OCI-M2 (cell line): ENCODE measurements around the gene TTC7B.

Experiments used
- DNase-seq: peaks from one replicate; lab custom pipeline; 2025; ENCODE audit not compliant: unreplicated experiment; lab: John Stamatoyannopoulos, UW

TTC7B gene

DNA sequence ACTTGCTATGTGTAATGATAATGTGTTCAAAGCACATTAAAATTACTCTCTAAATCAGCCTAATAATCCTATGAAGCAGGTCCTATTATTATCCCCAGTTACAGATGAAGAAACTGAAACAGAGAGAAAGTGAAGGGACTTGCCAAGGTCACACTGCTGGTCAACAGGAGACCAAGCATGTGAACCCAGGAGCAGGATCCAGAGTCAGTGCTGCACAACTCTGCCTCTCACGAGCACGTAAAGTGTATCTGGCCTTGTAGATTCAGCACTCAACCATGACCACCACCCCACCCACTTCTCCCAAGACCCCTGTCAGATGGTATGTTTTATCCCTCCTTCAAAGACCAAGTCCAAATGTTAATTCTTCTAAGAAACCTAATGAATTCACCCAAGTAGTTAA, 100.7 kb downstream of the TTC7B start:
- no peak for DNase-seq

DNA sequence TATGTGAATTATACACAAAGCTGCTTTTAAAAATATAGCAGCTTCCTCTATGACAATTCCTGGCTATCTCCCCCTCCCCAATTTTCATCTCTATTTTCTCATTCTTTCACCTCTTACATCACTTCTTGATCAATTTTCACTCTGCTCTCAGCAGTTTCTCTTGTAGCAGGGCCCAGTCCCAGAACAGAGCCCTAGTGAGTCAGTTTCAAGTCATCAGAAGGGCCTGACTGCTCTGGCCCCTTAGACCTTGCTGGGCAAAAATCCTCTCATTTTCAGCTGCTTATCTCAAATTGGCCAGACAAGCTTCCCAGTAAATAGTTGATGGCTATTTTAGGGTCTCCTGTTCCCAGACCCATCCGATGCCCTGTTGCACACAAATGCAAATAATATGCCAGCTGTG, 101.4 kb downstream of the TTC7B start:
- no peak for DNase-seq

DNA sequence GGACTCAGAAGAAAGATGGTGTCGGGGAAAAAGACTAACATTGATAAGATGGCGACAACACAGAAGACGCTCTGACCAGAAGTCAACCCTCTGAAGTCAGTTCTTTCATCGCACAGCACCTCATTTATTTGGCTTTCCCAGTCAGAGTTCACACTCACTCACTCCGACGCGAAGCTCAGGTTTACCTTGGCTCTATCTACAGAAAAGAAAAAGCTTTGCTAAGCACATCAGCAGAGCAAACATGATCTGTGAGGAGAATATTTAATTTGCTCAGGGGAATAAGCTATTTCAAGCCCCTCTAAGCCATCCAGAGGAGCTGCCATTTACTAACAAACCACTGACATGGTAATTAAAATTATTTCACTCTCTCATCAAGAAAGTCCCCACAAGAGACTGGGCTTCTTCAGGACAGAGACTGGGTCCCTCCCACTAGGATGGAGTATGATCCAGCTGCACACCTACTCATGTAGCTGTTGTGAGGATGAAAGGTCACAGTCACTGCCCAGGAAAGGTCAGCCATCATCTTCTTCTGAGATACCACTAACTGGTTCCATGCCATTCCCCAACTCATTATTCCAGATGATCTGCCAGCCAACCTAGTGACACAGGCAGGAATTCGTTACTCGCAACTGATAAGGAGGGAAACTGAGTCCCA, 111.4 kb downstream of the TTC7B start:
- no peak for DNase-seq

DNA sequence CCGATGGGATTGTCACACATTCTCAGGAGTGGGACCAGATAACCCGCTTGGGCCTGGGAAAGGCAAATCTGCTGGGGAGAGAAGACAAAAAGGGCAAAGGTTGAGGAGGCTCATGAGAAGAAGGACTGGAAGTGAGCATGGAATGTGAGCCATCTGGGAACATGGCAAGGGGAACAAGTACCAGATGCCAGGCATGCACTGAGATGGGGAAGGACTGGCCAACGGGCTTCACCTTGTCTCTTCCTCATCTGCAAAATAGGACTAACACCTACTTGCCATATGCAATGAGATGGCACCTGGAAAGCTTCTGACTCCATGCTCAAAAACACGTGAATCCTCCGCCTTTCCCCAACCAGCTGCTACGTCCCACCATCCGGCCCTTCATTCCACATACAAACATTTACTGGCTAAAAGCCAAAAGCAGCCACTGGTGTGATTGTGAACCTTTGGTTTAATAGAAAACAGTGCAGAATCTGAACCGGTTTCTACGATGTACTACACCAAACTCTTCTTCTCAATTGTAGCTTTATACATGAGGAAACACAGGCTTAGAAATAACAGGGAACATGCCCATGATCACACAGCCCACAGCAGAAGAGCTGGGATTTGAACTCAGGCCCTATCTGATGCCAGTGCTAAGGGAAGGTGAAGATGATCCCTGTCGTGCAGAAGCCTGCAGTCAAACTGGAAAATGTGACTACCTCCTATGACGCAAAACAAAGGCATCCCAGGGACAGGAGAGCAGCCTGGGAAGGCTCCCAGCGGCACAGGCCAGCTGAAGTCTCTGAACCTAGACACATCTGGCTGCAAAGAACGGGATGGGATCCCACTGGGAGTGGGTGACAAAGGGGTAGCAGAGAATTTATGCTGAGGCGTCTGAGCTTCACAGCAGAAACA, 112.1 kb downstream of the TTC7B start:
- DNase-seq, result no peak

DNA sequence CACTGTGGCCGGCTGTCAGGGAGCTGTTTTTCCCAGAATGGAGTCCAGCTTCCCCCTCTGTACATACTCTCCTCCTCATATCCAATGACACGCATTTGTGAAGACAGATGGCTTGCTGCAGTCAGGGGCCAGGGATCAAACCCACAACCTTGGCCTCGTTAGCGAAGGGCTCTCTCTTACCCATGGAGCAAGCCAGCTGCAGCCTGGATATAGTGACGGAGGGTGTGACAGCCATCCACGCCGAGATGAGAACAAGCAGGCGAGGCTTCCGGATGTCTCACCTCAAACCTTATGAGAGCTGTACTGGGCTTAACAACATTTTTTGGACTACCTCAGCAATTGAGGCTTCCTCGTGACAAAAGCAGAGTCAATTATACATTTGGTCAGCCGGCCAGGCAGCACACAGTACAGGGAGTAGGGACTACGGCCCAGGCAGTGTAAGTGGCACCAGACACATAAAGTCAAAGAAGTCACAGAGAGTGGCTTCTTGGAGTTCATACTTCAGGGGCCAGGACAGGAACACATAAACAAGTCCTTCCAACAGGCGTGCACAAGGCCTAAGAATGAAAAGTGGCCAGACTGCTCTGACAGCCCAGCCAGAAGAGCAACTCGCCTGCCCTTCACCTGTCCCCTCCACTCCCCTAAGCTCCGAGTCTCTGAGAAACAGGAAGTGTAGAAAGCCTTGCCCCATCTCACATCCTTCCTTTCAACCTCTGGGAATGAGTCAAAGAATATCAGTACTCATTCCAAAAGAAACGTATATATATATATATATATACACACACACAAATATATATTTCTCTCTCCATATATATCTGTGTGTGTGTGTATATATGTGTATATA, 115.1 kb downstream of the TTC7B start:
- DNase-seq, result no peak

DNA sequence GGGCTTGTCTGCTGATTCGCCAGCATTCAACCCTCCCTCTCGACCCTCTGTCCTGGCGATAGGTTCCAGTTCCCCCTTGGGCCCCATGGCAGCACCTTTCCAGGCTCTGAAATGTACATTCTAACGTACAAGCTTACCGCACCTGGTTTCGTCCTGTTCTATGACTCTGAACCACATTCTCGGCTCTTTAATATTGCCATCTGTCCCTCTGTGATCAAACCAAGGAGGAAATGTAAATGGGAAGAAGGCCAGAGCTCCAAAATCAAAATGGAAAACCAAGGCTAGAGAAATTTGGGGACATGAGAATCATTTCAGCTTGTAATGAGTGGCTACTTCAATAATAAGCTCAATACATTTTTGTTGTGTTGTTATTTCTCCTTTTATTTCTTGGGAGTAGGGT, 117.2 kb downstream of the TTC7B start:
- no peak for DNase-seq

DNA sequence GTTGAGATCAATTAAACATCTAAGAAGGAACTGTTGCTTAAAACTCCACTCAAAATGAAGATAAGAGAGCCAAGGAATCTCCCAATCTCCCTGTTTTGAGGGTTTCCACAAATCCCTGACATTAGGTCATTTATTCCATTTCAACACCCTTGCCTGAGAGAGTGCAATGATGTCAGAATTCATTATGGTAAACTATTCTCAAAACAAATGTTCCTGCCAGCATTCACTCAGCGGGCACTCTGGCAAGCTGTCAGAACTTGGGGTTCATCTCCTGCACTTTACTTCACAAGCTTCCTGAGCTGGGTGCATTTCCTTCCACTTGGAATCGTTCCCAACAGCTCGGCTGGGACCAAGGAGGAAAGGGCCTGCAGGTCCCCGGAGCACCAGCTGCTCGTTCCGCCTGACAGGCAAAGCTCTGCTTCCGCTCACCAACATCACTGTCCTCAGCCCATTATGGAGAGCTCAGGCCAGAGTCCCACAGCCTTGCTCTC, 117.8 kb downstream of the TTC7B start:
- no peak for DNase-seq

DNA sequence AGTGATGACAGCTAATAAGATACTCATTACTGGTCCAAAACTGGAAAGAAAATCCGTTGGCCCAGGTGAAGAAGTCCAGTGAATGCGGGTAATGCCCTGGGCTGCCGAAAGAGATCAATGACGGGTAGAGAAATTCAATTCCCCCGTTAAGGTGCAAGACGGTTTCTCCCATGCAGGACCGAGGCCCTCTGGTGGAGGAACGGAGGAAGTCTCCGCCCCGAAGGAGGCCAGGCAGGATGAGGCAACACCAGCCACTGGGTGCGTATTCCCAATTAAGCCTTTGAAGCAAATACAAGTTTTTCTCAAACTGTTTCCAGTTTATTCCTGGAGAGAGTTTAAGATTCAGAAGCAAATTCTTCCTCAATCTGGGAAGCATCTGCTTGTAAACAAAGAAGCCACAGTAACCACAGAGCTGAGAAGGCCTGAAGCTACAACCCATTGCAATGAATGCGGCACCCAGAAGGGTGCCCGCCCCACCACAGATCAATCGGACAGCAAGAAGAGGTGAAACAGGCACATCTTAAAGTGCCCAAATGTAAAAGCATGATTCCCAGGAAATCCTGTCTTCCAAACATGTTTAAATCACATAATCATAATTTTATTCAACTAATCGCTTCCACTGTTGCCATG, 118.5 kb downstream of the TTC7B start:
- DNase-seq, result no peak

DNA sequence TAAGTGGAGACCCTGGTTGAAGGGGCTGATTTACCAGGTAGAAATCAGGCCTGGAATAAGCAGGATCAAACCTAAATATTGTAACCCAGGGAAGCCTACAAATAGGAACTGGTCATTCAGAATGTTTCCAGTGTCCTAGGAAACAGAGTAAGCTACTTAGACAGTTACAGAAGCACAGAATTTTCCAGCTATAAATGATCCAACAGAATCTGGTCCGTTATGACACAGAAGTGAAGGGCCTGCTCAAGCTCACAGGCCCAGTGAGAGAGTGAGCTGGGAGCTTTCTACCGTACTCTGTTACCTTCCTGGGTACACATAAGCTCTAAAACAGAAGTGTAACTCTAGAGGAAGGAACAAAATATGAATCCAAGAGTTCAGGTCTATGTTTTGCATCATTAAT, 119.1 kb downstream of the TTC7B start:
- DNase-seq, result no peak

DNA sequence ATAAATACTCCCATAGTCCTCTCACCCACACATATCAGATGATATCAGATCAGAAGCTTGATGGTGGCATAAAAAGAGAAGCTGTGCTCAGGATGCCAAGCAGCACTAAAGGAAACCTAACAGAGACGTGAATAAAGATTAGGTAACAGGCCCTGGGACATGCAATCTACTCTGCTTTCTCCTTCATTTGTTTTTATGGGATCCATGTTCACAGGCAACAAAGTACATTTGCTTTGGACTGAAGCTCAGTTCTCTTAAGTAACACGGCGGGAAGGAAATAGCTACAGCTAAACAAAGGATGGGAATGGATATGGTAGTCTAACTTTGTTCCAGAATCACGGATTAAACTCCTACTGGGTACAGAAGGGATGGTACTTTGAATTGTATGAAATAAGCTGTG, 119.5 kb downstream of the TTC7B start:
- no peak for DNase-seq

DNA sequence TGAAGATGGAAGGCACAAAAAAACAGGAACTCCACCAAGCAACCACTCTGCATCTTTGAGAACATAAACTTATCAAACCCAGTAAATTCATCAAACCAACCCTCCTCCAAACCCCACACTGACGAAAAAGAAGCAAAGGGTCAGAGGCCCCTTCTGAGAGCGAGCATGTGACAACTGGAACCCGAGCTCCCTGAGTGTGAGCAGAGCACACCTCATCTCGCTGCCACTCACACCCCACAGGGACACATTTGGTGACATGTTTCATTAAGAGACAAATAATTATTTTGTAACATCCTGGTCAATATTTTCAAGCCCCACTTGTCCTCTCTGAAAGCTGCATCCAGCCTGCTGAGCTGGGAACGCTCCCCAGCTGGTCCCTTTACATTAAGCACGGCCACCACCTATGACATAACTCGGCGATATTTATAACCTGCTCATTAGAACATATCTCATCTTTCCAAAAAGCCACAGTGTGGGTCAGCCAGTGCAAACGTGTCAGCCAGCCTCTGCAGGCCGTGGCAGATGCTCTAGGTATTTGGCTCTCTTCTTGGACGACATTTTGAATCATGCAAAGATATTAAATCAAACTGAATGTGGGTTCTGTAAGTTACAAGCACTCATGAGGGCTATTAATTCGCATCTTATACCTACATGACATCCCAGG, 120.1 kb downstream of the TTC7B start:
- no peak for DNase-seq

DNA sequence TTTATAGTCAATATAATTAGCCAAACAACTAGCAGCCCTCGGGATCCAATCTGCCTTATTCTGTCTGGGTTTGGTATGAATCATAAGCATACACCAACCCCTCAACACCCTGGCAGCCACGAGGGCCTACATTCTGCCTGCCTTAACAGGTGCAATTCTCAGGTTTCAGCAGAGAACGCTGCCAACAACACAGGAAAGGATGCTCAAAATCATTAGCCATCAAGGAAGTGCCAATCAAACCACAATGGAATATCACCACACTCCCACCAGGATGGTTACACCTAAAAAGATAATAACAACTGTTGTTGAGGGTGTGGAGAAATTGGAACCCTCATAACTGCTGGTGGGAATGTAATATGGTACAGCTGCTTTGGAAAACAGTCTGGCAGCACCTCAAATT, 122.8 kb downstream of the TTC7B start:
- no peak for DNase-seq

DNA sequence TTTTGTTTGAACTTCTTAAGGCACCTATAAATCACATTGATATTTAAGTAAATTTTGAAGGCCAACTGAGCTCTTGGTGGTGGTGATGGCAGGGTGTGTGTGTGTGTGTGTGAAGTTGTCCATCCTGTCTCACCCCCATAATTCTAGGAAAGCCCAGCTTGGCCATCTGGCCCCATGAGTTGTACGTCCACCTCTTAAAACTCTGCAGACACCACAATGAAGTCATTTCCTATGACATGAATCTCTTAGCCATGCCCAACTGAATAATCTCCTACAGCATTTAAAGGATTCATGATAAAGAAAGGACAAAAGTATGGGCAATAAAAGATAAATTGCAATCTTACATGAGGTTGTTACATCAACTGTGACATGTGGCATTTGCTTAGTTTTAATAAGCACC, 123.4 kb downstream of the TTC7B start:
- DNase-seq, result no peak

DNA sequence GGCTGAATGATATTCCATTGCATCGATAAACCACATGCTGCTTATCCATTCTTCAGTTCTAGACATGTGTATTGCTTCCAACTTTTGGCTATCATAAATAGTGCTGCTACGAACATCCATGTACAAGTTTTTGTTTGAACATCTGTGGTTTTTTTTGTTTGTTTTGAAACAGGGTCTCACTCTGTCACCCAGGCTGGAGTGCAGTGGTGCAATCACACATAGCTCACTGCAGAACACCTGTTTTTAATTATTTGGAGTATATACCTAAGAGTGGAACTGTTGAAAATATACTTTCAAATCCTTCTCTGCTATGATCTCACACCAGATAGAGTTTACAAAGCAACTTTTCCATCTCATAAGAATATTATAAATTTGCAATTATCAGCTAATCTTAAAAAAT, 124.2 kb downstream of the TTC7B start:
- no peak for DNase-seq

DNA sequence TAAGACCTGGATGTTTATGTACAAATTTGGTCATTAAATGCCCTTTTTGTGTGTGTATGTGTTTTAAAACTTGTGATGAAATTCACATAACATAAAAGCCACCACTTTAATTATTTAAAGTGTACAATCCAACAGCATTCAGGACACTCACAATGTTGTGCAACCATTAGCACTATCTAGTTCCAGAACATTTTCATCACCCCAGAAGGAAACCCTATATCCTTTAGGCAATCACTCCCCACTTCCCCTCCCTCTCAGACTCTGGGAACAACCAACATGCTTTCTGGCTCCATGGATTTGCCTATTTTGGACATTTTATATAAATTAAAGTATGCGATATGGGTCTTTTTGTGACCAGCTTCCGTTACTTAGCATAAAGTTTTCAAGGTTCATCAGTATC, 124.6 kb downstream of the TTC7B start:
- no peak for DNase-seq

DNA sequence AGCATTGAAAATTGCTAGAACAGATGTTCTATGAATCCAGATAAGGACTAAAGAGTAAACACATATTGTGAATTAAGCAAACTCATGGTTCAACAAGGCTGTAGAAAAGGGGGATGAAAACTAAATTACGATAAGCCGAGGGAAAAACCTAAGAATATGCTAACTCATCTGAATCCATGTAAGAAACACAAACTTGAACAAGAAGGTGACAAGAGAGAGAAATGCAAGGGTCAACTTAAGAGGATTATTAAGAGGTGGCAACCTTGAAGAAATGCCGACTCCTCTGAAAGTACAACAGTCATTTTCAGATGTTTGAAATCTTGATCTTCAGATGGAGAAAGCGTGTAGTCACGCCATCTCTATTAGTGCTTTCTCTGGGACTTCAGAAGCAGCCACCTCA, 128.6 kb downstream of the TTC7B start:
- no peak for DNase-seq

DNA sequence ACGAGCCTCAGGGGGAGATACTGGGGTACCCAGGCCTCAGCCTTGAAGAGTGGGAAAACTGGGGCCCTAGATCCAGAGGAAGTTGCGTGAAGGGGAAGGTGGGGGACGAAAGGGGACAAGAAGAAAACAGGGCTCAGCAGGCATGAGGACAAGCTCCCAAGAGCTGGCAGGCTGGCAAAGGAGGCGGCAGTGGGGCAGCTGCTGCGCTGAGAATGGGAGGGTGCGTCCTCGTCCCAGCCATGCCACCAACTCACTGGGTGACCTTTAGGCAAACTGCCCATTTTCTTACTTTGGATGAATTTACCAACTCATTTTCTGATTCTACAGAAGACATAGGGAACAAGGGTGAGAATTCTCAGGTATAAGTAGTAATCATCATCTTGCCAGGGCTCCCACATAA, 133.6 kb downstream of the TTC7B start:
- no peak for DNase-seq

DNA sequence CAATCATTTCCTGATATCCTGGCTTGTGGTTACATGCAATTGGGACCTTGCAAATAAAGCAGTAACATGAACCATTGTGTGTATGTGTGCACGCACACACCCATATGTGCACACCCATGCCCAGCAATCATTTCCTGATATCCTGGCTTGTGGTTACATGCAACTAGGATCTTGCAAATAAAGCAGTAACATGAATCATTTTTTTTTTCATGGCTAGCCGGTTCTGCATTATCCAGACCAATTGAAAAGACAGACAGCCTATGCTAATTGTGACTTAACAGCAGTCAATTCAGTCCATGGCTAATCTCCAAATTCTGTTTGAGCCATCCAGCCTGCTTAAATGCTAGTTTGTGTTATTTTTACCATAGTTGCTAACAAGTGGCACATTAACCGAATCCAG, 134.3 kb downstream of the TTC7B start:
- no peak for DNase-seq

DNA sequence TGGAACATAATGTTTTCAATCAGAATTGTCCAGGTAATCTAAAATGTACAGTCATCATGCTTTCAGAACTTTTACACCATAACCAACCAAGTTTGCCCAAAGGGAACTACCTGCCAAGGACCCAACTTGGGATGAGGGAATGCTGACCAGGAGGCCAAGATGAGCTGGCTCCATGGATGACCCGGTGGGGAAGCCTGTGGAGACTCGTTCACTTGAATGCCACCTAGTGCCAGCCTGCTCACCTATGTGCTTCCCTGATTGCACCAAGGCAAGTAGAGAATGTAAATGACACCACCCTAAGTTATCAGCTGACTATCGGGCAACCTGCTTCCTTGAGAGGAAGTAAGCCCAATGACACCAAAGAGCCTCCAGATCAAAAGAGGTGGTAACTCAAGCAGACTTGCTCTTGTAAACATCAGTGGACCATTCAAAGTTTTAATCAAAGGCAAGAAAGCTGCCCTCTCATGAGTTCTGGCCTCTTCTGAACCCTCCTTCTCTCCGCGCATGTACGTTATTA, 137.3 kb downstream of the TTC7B start:
- no peak for DNase-seq

DNA sequence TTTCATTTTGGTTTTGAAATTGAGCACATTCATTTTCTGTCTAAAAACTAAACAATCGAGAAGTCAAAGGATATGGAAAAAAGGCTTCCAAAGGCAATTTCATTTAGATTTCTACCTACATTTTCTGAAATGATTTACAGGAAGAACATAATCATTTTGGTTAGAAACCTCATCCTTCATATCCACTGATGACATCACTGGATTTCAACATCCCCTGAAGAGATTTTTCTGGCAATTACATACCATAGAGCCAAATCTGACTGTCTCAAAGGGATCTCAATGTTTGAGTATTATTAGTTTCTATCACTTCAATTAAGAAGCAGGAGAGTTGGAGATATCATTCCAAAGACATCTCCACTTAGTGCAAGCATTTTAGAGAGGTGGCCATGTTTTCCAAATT, 137.8 kb downstream of the TTC7B start:
- DNase-seq, result no peak
